HG02763 (cell line): ENCODE data around the gene NRP1.
"Not testable (repeated sequence)": the region's sequence is repeated elsewhere in the genome, so short reads cannot be mapped to it uniquely, and the experiment has no call there.

Source experiments
- ATAC-seq: cut with Tn5 transposase; IDR thresholded peaks from one replicate; pipeline ENCODE4 v1.9.1; 2021; ENCODE audit warnings: mild to moderate bottlenecking, moderate library complexity; ENCODE audit not compliant: unreplicated experiment

Gene NRP1

DNA sequence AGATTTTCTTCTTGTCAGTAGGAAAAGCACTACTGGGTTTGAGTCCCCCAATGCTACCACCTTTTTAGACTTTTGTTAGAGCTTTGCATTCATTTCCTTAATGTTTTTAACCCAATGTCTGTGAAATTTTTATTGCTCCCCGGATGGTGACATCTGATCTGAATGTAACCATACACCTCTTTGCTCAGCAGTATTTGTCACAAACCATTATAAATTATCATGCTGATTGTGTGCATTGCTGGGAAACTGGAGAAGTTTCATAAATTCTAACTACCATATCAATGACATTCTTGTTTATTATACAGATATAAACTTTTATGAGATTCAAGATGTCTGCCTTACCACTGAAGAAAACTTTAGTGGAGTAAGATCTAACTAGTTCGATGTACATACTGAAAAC lies 8.5 kb downstream of the NRP1 start:
- ATAC-seq, result no peak

- ATAC-seq, result no peak
These were observed 10.7 kb downstream of the NRP1 start for GRCh38 chr10:33323721-33324120.

DNA sequence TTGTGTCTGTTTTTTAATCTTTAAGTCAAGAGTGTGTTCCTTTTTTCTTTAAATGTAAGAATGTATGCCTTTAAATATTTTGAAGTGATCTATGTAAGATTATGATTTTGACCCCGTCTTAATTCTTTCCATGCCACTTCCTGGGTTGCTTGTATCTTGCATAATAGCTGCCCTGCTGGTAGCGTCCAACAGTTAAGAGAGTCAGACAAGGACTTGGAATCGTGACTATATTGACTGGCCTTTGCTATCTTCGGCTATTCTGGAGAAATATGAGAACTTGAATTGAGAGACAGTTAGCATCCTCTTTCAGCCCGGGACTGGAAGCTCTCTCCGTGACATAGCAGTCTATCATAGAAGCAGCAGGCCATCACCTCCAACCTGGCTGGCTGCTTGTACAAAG lies 13.0 kb downstream of the NRP1 start:
- ATAC-seq, result no peak

DNA sequence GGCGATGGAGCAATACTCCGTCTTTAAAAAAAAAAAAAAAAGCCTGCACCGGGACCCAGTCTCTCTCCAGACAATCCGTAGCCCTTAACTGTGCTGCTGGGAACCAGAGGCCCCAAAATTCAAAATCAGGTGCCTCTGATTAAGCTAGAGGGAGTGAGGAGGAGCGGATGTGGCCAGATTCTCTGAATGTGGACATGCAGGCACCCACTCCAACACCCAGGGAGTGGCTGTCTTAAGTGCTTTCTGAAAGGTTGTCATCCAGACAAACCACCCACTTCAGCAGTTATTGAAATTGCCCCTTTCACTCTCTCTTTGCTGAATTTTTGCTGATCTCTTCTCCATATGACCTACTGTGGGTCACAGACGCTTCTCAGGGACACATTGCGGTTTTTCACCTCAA lies 14.2 kb downstream of the NRP1 start:
- ATAC-seq, result no peak

- ATAC-seq, result no peak
These were observed 18.6 kb downstream of the NRP1 start for GRCh38 chr10:33315891-33316290.

- no peak for ATAC-seq
These were observed 19.5 kb downstream of the NRP1 start for GRCh38 chr10:33314811-33315561.

DNA sequence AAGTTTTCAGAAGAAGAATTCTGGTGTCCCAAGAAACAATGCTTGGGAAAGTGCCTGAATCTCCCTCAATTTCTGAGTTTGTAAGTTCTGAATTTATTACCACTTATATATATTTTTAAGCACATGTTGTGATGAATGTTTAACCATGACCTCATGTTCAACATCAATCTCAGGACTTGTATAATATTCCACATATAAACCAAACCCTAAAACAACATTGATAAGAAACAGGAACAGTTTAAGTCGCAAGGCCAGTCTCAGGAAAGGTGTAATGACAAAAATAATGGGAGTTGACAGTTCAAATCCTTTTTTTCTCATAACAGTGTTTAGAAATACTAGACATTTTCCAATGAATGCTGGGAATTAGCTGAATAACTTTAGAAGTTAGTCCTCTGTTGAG lies 22.8 kb downstream of the NRP1 start:
- no peak for ATAC-seq

DNA sequence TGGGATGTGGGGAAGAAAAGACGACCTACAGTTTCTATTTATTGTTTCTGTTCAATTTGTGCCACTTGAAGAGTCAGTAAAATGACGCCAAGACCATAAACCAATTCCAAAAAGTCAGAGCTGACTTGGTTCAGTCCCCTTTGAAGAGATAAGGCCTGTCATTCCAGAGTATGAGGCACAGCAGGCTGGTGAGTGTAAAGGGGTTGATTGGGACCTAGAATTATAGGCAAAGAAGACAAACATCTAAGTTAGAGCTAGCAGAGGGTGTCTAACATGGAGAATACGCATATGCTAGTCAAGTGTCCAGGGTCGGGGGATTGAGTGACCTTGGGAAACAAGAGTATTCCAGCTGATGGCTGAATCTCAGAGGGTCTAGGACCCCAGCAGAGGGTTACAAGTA lies 23.6 kb downstream of the NRP1 start:
- no peak for ATAC-seq

DNA sequence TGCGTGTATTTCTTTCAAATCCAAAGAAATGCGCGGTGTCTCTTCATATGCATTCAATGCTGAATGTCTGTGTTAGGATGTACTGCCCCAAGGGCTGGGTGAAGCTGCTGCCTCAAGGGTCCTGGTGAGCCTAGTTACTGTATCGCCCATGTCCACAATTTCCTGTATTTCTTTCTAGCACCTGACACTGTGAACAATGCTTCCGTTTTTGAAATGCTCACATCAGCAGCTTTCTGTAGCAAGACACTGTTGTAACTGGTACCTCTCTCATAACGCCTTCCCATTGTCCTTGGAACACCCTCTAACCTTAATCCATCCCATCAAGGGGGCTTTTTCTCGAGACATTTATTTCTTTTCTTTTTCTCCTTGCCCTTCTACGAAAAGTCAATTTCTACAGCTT lies 25.1 kb downstream of the NRP1 start:
- no peak for ATAC-seq

- ATAC-seq, result no peak
These were observed 26.6 kb downstream of the NRP1 start for GRCh38 chr10:33307835-33308234.

GRCh38 chr10:33306701-33307519 lies 27.6 kb downstream of the NRP1 start:
- ATAC-seq, result no peak

- ATAC-seq, result no peak
These were observed 28.3 kb downstream of the NRP1 start for GRCh38 chr10:33306126-33306525.

DNA sequence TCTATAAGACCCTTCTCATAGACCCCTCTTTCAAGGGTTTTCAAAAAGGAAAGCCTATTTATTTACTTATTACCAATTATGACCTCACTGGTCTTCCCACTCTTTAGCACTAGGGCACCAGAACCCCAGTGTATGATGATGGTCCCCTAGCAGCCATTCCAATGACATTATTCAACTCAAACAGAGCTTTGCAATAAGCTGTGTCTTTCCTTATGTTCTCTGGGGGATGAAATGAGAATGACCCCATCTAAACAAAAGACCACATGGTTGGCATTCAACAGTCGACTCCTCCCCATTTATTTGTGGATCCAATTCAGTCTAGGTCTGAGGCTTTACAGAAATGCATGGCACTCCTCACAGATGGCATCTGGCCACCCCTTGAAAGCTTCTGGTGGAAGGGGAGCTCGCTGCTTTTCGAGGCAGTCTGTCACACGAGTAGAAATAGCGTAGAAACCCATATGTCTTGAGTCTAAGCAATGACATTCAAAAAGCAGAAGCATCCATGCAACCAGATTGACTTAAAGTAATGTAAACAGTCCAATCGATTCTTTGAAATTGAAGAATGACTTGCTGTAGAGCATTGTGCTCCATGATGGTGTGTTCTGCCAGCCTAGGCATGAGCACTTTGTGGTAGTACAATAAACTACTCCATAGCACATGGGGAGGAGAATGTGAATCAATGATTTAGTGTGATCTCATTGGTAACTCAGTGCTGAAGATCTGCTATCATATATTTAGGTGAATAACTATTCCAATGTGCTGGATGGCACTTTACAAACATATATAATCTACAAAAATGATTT lies 29.8 kb downstream of the NRP1 start:
- no peak for ATAC-seq

DNA sequence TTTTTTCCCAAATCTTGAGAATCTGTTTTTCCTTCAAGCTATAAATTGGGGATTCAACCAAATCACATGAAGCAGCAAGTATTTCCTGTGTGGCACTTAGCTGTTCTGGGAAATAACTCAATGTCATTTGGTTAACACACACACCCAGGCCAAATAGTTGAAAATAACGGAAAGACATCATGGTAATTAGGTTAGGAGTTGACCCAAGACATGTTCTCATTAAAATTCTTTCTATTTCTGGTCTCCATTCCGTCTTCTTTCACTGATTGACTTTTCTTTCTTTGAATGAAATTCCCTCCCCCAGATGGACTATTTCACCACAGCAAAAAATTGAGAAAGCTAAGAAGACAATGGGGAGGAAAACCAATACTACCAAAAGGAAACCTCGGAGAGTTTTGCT lies 30.5 kb downstream of the NRP1 start:
- no peak for ATAC-seq

DNA sequence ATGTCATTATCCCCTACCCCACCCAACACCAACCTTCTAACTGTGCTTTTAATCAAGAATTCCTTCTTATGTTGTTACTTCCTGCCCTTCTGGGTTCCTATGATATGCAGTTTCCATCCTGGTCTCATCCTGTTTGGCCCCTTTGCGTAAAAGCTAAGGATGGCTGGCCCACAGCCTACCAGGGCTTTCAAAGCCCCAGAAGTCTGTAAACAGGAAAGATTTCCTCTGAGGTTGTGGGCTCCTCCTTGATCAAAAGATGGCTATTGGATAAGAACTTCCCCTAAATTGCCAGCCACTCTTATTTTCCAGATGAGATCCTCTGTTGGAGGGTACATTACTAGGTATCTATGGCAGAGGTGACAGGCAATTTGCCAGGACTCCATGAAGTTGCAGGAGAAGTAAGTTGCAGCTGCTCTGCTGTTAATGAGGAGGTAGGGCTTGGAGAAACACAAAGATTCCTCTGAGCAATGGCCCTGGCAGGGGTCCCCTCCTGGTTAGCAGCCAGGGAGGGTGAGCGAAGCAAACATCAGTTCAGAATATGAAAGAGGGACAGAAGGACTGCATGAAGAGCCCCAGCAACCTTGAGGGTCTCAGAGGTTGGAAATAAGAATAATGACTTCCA lies 32.1 kb downstream of the NRP1 start:
- ATAC-seq, result no peak

- ATAC-seq, result no peak
These were observed 33.2 kb downstream of the NRP1 start for GRCh38 chr10:33301097-33301789.

GRCh38 chr10:33300544-33300943 lies 33.9 kb downstream of the NRP1 start:
- not testable (repeated sequence) for ATAC-seq

GRCh38 chr10:33298893-33299292 lies 35.6 kb downstream of the NRP1 start:
- no peak for ATAC-seq

DNA sequence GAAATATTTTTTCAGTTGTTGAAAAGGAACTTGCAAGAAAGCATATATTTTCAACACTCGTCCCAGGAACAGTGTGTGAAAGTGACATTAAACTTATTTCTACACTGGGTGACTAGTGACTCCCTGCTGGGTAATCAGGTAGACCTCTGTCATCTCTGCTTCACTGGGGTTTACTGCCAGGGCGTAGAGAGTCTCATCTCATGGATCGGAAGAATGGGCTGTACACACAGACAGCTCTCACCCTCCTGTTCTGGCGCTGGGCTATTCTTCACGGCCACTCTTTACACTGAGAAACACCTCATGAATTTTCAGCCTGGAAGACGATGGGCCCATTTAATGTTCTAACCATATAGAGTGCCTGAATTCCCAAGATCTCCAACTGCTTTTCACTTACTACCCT lies 36.4 kb downstream of the NRP1 start:
- ATAC-seq, result no peak

DNA sequence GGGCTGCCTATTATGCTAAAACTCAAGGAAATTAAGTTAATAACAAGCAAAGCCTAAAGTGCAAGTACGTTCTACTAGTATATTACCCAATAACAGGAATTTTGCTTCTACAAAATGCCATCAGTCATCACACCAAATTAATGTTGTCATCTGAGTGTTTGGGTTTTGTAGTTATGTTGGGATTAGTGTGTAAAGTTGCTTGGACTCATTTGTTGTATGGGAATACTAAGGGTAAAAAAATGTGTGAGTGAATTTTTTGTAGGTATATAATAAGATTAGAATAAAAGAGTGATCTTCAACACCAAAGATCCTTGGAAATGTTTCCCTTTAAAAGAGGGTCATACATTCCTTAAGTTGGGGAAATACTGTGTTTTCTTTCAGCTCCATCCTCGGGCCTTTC lies 38.6 kb downstream of the NRP1 start:
- no peak for ATAC-seq
